CD4-positive, alpha-beta T cell (primary cell): Measurements from ENCODE around the gene GSTP1. TPM values are rescaled to one million over a fixed set of nuclear protein-coding genes. Genes with fewer than 3 reads are reported as not detected.
A peak's percentile ranks its signal among the peaks of the same experiment; 100 is the strongest.
"Not testable (repeated sequence)": the region's sequence is repeated elsewhere in the genome, so short reads cannot be mapped to it uniquely, and the experiment has no call there.

Experiments used
- ATAC-seq: fragments of 200-7000 bp; cut with Tn5 transposase; one replicate; pipeline ENCODE4 v1.10.0; 2022; ENCODE audit warnings: mild to moderate bottlenecking; ENCODE audit not compliant: poor library complexity
- CTCF ChIA-PET: fragments of 350-600 bp; sonication (Branson Sonifier 250); formaldehyde crosslinking; loops from one replicate; lab custom pipeline; 2021; ENCODE audit warnings: antibody characterized with exemption, inconsistent platforms; lab: Charles Lee
- POLR2A ChIA-PET: fragments of 350-600 bp; sonication (Branson Sonifier 250); formaldehyde crosslinking; loops from one replicate; lab custom pipeline; 2021; ENCODE audit warnings: antibody characterized with exemption, inconsistent platforms; lab: Charles Lee
- DNase-seq, 14 experiments: peaks; one replicate each; pipeline ENCODE4 v3.0.0-alpha.2; 2013 to 2020; ENCODE audit warnings: mixed read lengths in 2 of 14
- H3K27ac ChIP-seq, 2 donors: one replicate each; pipeline versions ENCODE4 v1.5.1 to v1.7.0; 2013; ENCODE audit warnings: low read length in 2 of 2, low read depth in 1 of 2, mild to moderate bottlenecking in 1 of 2
- H3K27me3 ChIP-seq, 2 experiments: 1 replicate in 1 of 2; 2 replicates in 1 of 2; pipeline versions ENCODE4 v1.6.1 to v1.7.0; 2013; ENCODE audit warnings: low read length in 2 of 2, control low read depth in 1 of 2, mild to moderate bottlenecking in 1 of 2, moderate library complexity in 1 of 2; ENCODE audit not compliant: insufficient read depth in 2 of 2, control insufficient read depth in 1 of 2
- H3K36me3 ChIP-seq: one replicate; pipeline ENCODE4 v1.6.1; 2013; ENCODE audit warnings: low read length, control low read depth; ENCODE audit not compliant: insufficient read depth
- H3K4me1 ChIP-seq: one replicate; pipeline ENCODE4 v1.6.1; 2013; ENCODE audit warnings: low read length, control low read depth; ENCODE audit not compliant: insufficient read depth
- H3K4me3 ChIP-seq: one replicate; pipeline ENCODE4 v1.5.1; 2013; ENCODE audit warnings: mild to moderate bottlenecking, low read length, moderate library complexity
- H3K9me3 ChIP-seq, 2 experiments: 1 replicate in 1 of 2; 2 replicates in 1 of 2; pipeline versions ENCODE4 v1.6.1 to v1.7.0; 2013; ENCODE audit warnings: low read length in 2 of 2, mild to moderate bottlenecking in 2 of 2, control low read depth in 1 of 2, moderate library complexity in 1 of 2; ENCODE audit not compliant: control insufficient read depth in 1 of 2, insufficient read depth in 1 of 2
- H3K27ac Mint-ChIP-seq: one replicate; pipeline ENCODE4 v1.8.0; 2020; ENCODE audit warnings: mixed read lengths
- H3K27me3 Mint-ChIP-seq: one replicate; pipeline ENCODE4 v1.8.0; 2021; ENCODE audit warnings: mixed read lengths
- H3K36me3 Mint-ChIP-seq: one replicate; pipeline ENCODE4 v1.8.0; 2021; ENCODE audit warnings: low read depth, mixed read lengths
- H3K4me1 Mint-ChIP-seq: one replicate; pipeline ENCODE4 v1.8.0; 2021; ENCODE audit warnings: low read depth, mixed read lengths
- H3K4me3 Mint-ChIP-seq: one replicate; pipeline ENCODE4 v1.8.0; 2020; ENCODE audit warnings: mild to moderate bottlenecking, mixed read lengths
- H3K9me3 Mint-ChIP-seq: one replicate; pipeline ENCODE4 v1.8.0; 2020; ENCODE audit warnings: mixed read lengths
- CTCF ChIP-seq: fragments of 200-600 bp; IDR thresholded peaks from one replicate; pipeline ENCODE4 v1.8.0; 2022; ENCODE audit warnings: antibody characterized with exemption, mild to moderate bottlenecking
- intact Hi-C, 2 experiments: fragments of 100-400 bp; cut with DNase I in 1 of 2; cut with micrococcal nuclease in 1 of 2; formaldehyde crosslinking; loops; one replicate each; pipeline versions ENCODE4 v1.15.1 to v1.9.0; 2023 to 2025; cut with DNase I, micrococcal nuclease
- total RNA-seq, 174 experiments: library from RNA in 2 of 174; stranded (reverse) in 2 of 174; gene quantifications; one replicate each; pipeline ENCODE4 v1.2.3 and lab custom pipeline; 2021 to 2026

The GSTP1 gene
- total RNA-seq, 2 experiments from 2014 or later, result 60.1 to 62.8 TPM

DNA sequence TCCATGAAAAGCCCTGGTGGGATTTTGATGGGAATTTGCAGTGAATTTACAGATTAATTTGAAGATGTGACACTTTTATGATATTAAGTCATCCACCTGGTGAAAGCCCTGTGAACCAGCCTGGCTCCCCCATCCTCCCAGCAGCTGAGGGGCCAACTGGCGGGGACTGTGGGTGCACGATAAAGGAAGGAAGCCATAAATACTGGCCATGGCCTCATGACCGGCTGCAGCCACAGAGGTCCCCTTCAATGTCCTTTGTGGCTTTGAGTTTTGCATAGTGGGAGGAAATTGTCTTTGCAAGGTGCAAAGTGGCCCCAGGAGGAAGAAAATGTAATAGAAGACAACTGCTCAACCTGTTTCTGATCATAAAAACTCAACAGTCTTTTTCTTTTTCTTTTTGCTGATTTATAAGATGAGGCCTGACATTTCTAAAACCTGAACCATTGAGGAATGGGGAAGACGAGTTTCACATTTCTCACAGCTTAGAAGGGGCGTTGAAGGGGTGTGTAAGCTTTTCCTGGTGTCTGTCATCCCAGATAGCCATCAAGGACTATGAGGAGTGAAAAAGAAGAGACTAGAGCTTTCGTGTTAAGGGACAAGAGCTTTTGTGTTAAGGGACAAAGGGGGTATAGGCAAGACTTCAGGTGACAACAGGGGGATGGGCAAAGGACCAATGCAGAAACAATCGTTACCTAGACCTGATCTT lies 16.9 kb downstream of the GSTP1 start:
- ChIA-PET CTCF (interaction anchor here (1.3 kb wide), 1 partner anchor 29 kb away, joined by 3 read pairs; the partner anchor contains the start of gene NUDT8), POLR2A (no interaction called here)
- no peak overlapping the region for H3K4me3 Mint-ChIP-seq
- no peak for TF ChIP-seq CTCF
- intact Hi-C loops, result loop anchor here in 1 of 2 experiments (10.0 kb wide), 1 partner anchor 206 kb away; the partner anchor contains the start of gene RAD9A
- Histone ChIP-seq H3K27me3 (peaks cover 4 to 26% of the 10 kb centered on the region in 2 experiments), H3K27ac (no peak overlapping the region), H3K9me3 (no peaks in the 10 kb centered on the region), H3K4me3 (no peak overlapping the region), H3K36me3 (no peaks in the 10 kb centered on the region), H3K4me1 (no peaks in the 10 kb centered on the region)
- peaks cover 32% of the 10 kb centered on the region for H3K27me3 Mint-ChIP-seq
- H3K4me1 Mint-ChIP-seq, result peaks cover under 1% of the 10 kb centered on the region
- H3K36me3 Mint-ChIP-seq, result no peaks in the 10 kb centered on the region
- H3K9me3 Mint-ChIP-seq, result no peaks in the 10 kb centered on the region
- no peak for ATAC-seq
- no peak overlapping the region for H3K27ac Mint-ChIP-seq
- no peak for DNase-seq

- Mint-ChIP-seq H3K9me3 (no peaks in the 10 kb centered on the region), H3K27ac (no peak overlapping the region), H3K27me3 (peaks cover 32% of the 10 kb centered on the region), H3K4me3 (no peak overlapping the region), H3K4me1 (peaks cover 5% of the 10 kb centered on the region), H3K36me3 (no peaks in the 10 kb centered on the region)
- Histone ChIP-seq H3K9me3 (no peaks in the 10 kb centered on the region), H3K27me3 (peaks cover 4 to 26% of the 10 kb centered on the region in 2 experiments), H3K4me3 (no peak overlapping the region), H3K4me1 (peaks cover 2% of the 10 kb centered on the region), H3K36me3 (no peaks in the 10 kb centered on the region), H3K27ac (no peak overlapping the region)
- ATAC-seq, result no peak
- DNase-seq, result no peak
- TF ChIP-seq CTCF, result no peak
- intact Hi-C loops, result loop anchor here in 1 of 2 experiments (10.0 kb wide), 1 partner anchor 206 kb away; the partner anchor contains the start of gene RAD9A
- POLR2A ChIA-PET, result no interaction called here
- CTCF ChIA-PET, result interaction anchor here (1.3 kb wide), 1 partner anchor 29 kb away, joined by 3 read pairs; the partner anchor contains the start of gene NUDT8
These were observed 17.5 kb downstream of the GSTP1 start for GRCh38 chr11:67601098-67601497.

GRCh38 chr11:67604119-67604518 lies 20.5 kb downstream of the GSTP1 start:
- CTCF ChIA-PET, H3K27ac Mint-ChIP-seq, POLR2A ChIA-PET, H3K9me3 ChIP-seq, H3K36me3 ChIP-seq, H3K4me1 Mint-ChIP-seq, DNase-seq, ATAC-seq, H3K4me3 ChIP-seq, H3K27ac ChIP-seq, H3K9me3 Mint-ChIP-seq: not testable (repeated sequence)
- peaks cover 4 to 20% of the 10 kb centered on the region in 2 experiments for H3K27me3 ChIP-seq
- intact Hi-C loops, result loop anchor here in 1 of 2 experiments (10.0 kb wide), 1 partner anchor 209 kb away; the partner anchor contains the start of gene RAD9A
- Mint-ChIP-seq H3K36me3 (peaks cover 13% of the 10 kb centered on the region), H3K27me3 (peaks cover 32% of the 10 kb centered on the region), H3K4me3 (peak overlapping the region; percentile 61)
- peaks cover 23% of the 10 kb centered on the region for H3K4me1 ChIP-seq
